ENCODE results near the gene NAALADL2. TPM values are rescaled to one million over a fixed set of nuclear protein-coding genes. Genes with fewer than 3 reads are reported as not detected.

The NAALADL2 gene
- total RNA-seq, 2 experiments from 2014 or later = 0.30 to 1.2 TPM

GRCh38 chr3:175199961-175200360, 340.8 kb downstream of the NAALADL2 start:
- TF ChIP-seq CTCF (IDR thresholded peaks at IDR 0.05) = no peak
- ChIA-PET POLR2A (no interaction called here), CTCF (no interaction called here)
- Mint-ChIP-seq H3K36me3 (ENCODE audit: low read depth) (no peaks in the 10 kb centered on the region), H3K27me3 (no peaks in the 10 kb centered on the region), H3K27ac (no peak overlapping the region), H3K4me3 (no peak overlapping the region), H3K4me1 (ENCODE audit: low read depth) (no peaks in the 10 kb centered on the region), H3K9me3 (peaks cover 2% of the 10 kb centered on the region)
- Histone ChIP-seq H3K36me3 (ENCODE audit: insufficient read depth, low read length) (no peaks in the 10 kb centered on the region), H3K4me3 (ENCODE audit: low read length) (no peak overlapping the region), H3K27ac (ENCODE audit: low read depth in 1 of 2, low read length in 2 of 2) (no peak overlapping the region), H3K27me3 (ENCODE audit: control insufficient read depth in 1 of 2, insufficient read depth in 2 of 2, low read length in 2 of 2) (no peaks in the 10 kb centered on the region), H3K4me1 (ENCODE audit: insufficient read depth, low read length) (no peaks in the 10 kb centered on the region), H3K9me3 (ENCODE audit: control insufficient read depth in 1 of 2, insufficient read depth in 1 of 2, low read length in 2 of 2) (peaks cover 0 to 3% of the 10 kb centered on the region in 2 experiments)
- DNase-seq = no peak
- ATAC-seq (ENCODE audit: poor library complexity) = no peak
- intact Hi-C loops (cut with DNase I, micrococcal nuclease) = no loop called here

GRCh38 chr3:175200391-175201095, 341.4 kb downstream of the NAALADL2 start:
- POLR2A ChIA-PET = no interaction called here
- H3K4me1 Mint-ChIP-seq (ENCODE audit: low read depth) = no peaks in the 10 kb centered on the region

GRCh38 chr3:175207361-175207760, 348.2 kb downstream of the NAALADL2 start:
- H3K27me3 ChIP-seq (ENCODE audit: control insufficient read depth in 1 of 2, insufficient read depth in 2 of 2, low read length in 2 of 2) = no peaks in the 10 kb centered on the region
- H3K4me1 Mint-ChIP-seq (ENCODE audit: low read depth) = no peaks in the 10 kb centered on the region
- DNase-seq (no peak), ATAC-seq (ENCODE audit: poor library complexity) (no peak)
- intact Hi-C loops (cut with DNase I, micrococcal nuclease) = no loop called here
- no peak overlapping the region for H3K27ac Mint-ChIP-seq
- no peak for TF ChIP-seq CTCF (IDR thresholded peaks at IDR 0.05)
- no peak overlapping the region for H3K4me3 Mint-ChIP-seq
- peaks cover 0 to 3% of the 10 kb centered on the region in 2 experiments for H3K9me3 ChIP-seq (ENCODE audit: control insufficient read depth in 1 of 2, insufficient read depth in 1 of 2, low read length in 2 of 2)
- H3K4me1 ChIP-seq (ENCODE audit: insufficient read depth, low read length) = no peaks in the 10 kb centered on the region
- ChIA-PET POLR2A (no interaction called here), CTCF (no interaction called here)
- H3K27me3 Mint-ChIP-seq = no peaks in the 10 kb centered on the region
- no peaks in the 10 kb centered on the region for H3K36me3 Mint-ChIP-seq (ENCODE audit: low read depth)
- H3K4me3 ChIP-seq (ENCODE audit: low read length) = no peak overlapping the region
- H3K27ac ChIP-seq (ENCODE audit: low read depth in 1 of 2, low read length in 2 of 2) = no peak overlapping the region
- no peaks in the 10 kb centered on the region for H3K36me3 ChIP-seq (ENCODE audit: insufficient read depth, low read length)
- H3K9me3 Mint-ChIP-seq = peaks cover 5% of the 10 kb centered on the region

More at GRCh38 chr3:175200391-175201095, 341.4 kb downstream of the NAALADL2 start:
- Mint-ChIP-seq H3K36me3 (ENCODE audit: low read depth) (no peaks in the 10 kb centered on the region), H3K27me3 (no peaks in the 10 kb centered on the region), H3K4me3 (no peak overlapping the region), H3K27ac (no peak overlapping the region), H3K9me3 (peaks cover 2% of the 10 kb centered on the region)
- DNase-seq (no peak), ATAC-seq (ENCODE audit: poor library complexity) (no peak)
- intact Hi-C loops (cut with DNase I, micrococcal nuclease) = no loop called here
- Histone ChIP-seq H3K27ac (ENCODE audit: low read depth in 1 of 2, low read length in 2 of 2) (no peak overlapping the region), H3K4me1 (ENCODE audit: insufficient read depth, low read length) (no peaks in the 10 kb centered on the region), H3K4me3 (ENCODE audit: low read length) (no peak overlapping the region), H3K9me3 (ENCODE audit: control insufficient read depth in 1 of 2, insufficient read depth in 1 of 2, low read length in 2 of 2) (peaks cover 0 to 3% of the 10 kb centered on the region in 2 experiments), H3K36me3 (ENCODE audit: insufficient read depth, low read length) (no peaks in the 10 kb centered on the region), H3K27me3 (ENCODE audit: control insufficient read depth in 1 of 2, insufficient read depth in 2 of 2, low read length in 2 of 2) (no peaks in the 10 kb centered on the region)
- CTCF ChIA-PET = no interaction called here
- no peak for TF ChIP-seq CTCF (IDR thresholded peaks at IDR 0.05)

All from CD4-positive, alpha-beta T cell (primary cell).